SK-N-SH (cell line): ENCODE results near the gene RPS28. TPM values are rescaled to one million over a fixed set of nuclear protein-coding genes. Genes with fewer than 3 reads are reported as not detected.

ENCODE experiments used
- CTCF ChIA-PET: fragments of 300-600, 350-600 bp; formaldehyde crosslinking; extraction: SDS; loops from one replicate; lab custom pipeline; 2021; lab: Yijun Ruan, JAX
- POLR2A ChIA-PET: fragments of 350-600 bp; sonication (Branson Sonifier 250); formaldehyde crosslinking; extraction: SDS; loops from one replicate; lab custom pipeline; 2020; ENCODE audit warnings: antibody characterized with exemption, inconsistent platforms; lab: Yijun Ruan, JAX
- DNase-seq: peaks from one replicate; pipeline ENCODE4 v3.0.0; 2012
- H2AFZ ChIP-seq: fragments of 200-600 bp; sonication (generic); 2 replicates; pipeline ENCODE4 v1.8.1; 2016; ENCODE audit warnings: antibody characterized with exemption, mild to moderate bottlenecking, low read depth
- H3F3A ChIP-seq: fragments of 200-600 bp; sonication (generic); replicated peaks from 2 replicates; pipeline ENCODE3; 2016; ENCODE audit warnings: antibody characterized with exemption, mild to moderate bottlenecking; ENCODE audit not compliant: insufficient read depth
- H3K27ac ChIP-seq, 2 experiments: fragments of 200-500 bp in 1 of 2; fragments of 200-600 bp in 1 of 2; sonication (Bioruptor generic) in 1 of 2; sonication (generic), shearing (Covaris generic) in 1 of 2; 2 replicates each; pipeline versions ENCODE4 v1.5.1 to v1.6.1; 2014 to 2016; ENCODE audit warnings: low read depth in 2 of 2, inconsistent platforms in 1 of 2, low read length in 1 of 2, mild to moderate bottlenecking in 1 of 2, mixed read lengths in 1 of 2
- H3K27me3 ChIP-seq: fragments of 200-600 bp; sonication (generic), shearing (Covaris generic); 2 replicates; pipeline ENCODE4 v1.6.1; 2016; ENCODE audit warnings: mixed run types; ENCODE audit not compliant: insufficient read depth
- H3K36me3 ChIP-seq, 2 experiments: fragments of 200-500 bp in 1 of 2; fragments of 200-600 bp in 1 of 2; sonication (Bioruptor generic) in 1 of 2; sonication (generic) in 1 of 2; replicated peaks in 1 of 2; 2 replicates each; pipeline versions ENCODE3 to v1.5.1; 2014 to 2016; ENCODE audit warnings: low read length in 1 of 2, mild to moderate bottlenecking in 1 of 2; ENCODE audit not compliant: insufficient read depth in 2 of 2, control insufficient read depth in 1 of 2
- H3K4me1 ChIP-seq, 2 experiments: fragments of 200-500 bp in 1 of 2; fragments of 200-600 bp in 1 of 2; sonication (Bioruptor generic) in 1 of 2; sonication (generic), shearing (Covaris generic) in 1 of 2; 2 replicates each; pipeline versions ENCODE4 v1.5.1 to v1.6.1; 2014 to 2016; ENCODE audit warnings: low read depth in 1 of 2, low read length in 1 of 2, mixed run types in 1 of 2; ENCODE audit not compliant: insufficient read depth in 2 of 2, control insufficient read depth in 1 of 2
- H3K4me2 ChIP-seq: fragments of 200-600 bp; sonication (generic), shearing (Covaris generic); 2 replicates; pipeline ENCODE4 v1.6.1; 2017; ENCODE audit warnings: mixed run types
- H3K4me3 ChIP-seq, 2 experiments: fragments of 200-500 bp in 1 of 2; fragments of 200-600 bp in 1 of 2; sonication (Bioruptor generic) in 1 of 2; sonication (generic), shearing (Covaris generic) in 1 of 2; 2 replicates each; pipeline versions ENCODE4 v1.5.1 to v1.8.1; 2014 to 2016; ENCODE audit warnings: low read depth in 2 of 2, inconsistent platforms in 1 of 2, low read length in 1 of 2, mild to moderate bottlenecking in 1 of 2, mixed read lengths in 1 of 2, moderate library complexity in 1 of 2
- H3K79me2 ChIP-seq: fragments of 200-600 bp; sonication (generic); 2 replicates; pipeline ENCODE4 v1.8.1; 2017; ENCODE audit warnings: mild to moderate bottlenecking; ENCODE audit not compliant: insufficient read depth
- H3K9ac ChIP-seq: fragments of 200-600 bp; sonication (generic); 2 replicates; pipeline ENCODE4 v1.6.1; 2017; ENCODE audit warnings: mixed run types
- H3K9me2 ChIP-seq: fragments of 200-600 bp; sonication (generic); 2 replicates; pipeline ENCODE4 v1.6.1; 2017; ENCODE audit warnings: mixed run types
- H3K9me3 ChIP-seq: fragments of 200-600 bp; sonication (generic); 2 replicates; pipeline ENCODE4 v1.6.1; 2017; ENCODE audit warnings: mixed run types, mild to moderate bottlenecking, moderate library complexity
- H4K20me1 ChIP-seq: fragments of 200-600 bp; sonication (generic); 2 replicates; pipeline ENCODE4 v1.6.1; 2017; ENCODE audit warnings: mild to moderate bottlenecking, mixed run types; ENCODE audit not compliant: insufficient read depth
- CHD2 ChIP-seq: fragments of 150-350 bp; IDR thresholded peaks from 2 replicates; pipeline ENCODE4 v1.6.1; 2018; ENCODE audit warnings: low read length; ENCODE audit not compliant: partially characterized antibody
- ELF1 ChIP-seq: IDR thresholded peaks from 2 replicates; pipeline ENCODE4 v1.4.0; 2012
- EZH2phosphoT487 ChIP-seq: fragments of 200-600 bp; sonication (generic); IDR thresholded peaks from 2 replicates; pipeline ENCODE4 v1.6.1; 2017; ENCODE audit warnings: low read depth, mixed run types, mild to moderate bottlenecking, antibody characterized with exemption, moderate library complexity, borderline replicate concordance
- FOSL2 ChIP-seq: IDR thresholded peaks from 2 replicates; pipeline ENCODE4 v1.4.0; 2012; ENCODE audit warnings: low read depth, mild to moderate bottlenecking, moderate library complexity, borderline replicate concordance
- GABPA ChIP-seq: IDR thresholded peaks from 2 replicates; pipeline ENCODE4 v1.4.0; 2012; ENCODE audit warnings: low read depth, mild to moderate bottlenecking
- GATA2 ChIP-seq: sonication (generic); formaldehyde crosslinking; IDR thresholded peaks from 2 replicates; pipeline ENCODE4 v1.5.0; 2020; ENCODE audit warnings: mild to moderate bottlenecking, missing genetic modification reagents
- MAX ChIP-seq: IDR thresholded peaks from 2 replicates; pipeline ENCODE4 v1.4.0; 2012; ENCODE audit warnings: low read depth
- NFIC ChIP-seq: IDR thresholded peaks from 2 replicates; pipeline ENCODE4 v1.4.0; 2012; ENCODE audit warnings: borderline replicate concordance
- POLR2AphosphoS5 ChIP-seq: IDR thresholded peaks from 2 replicates; pipeline ENCODE4 v1.6.1; 2012; ENCODE audit warnings: low read depth, low read length
- RCOR1 ChIP-seq: fragments of 150-350 bp; IDR thresholded peaks from 2 replicates; pipeline ENCODE4 v1.6.1; 2017; ENCODE audit warnings: antibody characterized with exemption, low read length
- REST ChIP-seq: IDR thresholded peaks from 2 replicates; pipeline ENCODE4 v1.6.1; 2012; ENCODE audit warnings: mild to moderate bottlenecking, low read depth, low read length, moderate library complexity
- RXRA ChIP-seq: IDR thresholded peaks from 2 replicates; pipeline ENCODE4 v1.4.0; 2012; ENCODE audit warnings: low read depth, mild to moderate bottlenecking, borderline replicate concordance
- SIN3A ChIP-seq: IDR thresholded peaks from 2 replicates; pipeline ENCODE4 v1.6.1; 2012; ENCODE audit warnings: low read depth, mild to moderate bottlenecking, low read length, moderate library complexity, borderline replicate concordance
- SMC3 ChIP-seq: IDR thresholded peaks from 2 replicates; pipeline ENCODE4 v1.6.1; 2012; ENCODE audit warnings: low read depth, low read length, improper control_type of control experiment
- TCF12 ChIP-seq: IDR thresholded peaks from 2 replicates; pipeline ENCODE4 v1.4.0; 2012
- USF1 ChIP-seq: IDR thresholded peaks from 2 replicates; pipeline ENCODE4 v1.4.0; 2012; ENCODE audit warnings: low read depth, borderline replicate concordance
- WGBS: methylation state at CpG from one replicate; pipeline ENCODE4 v1.1.6; 2017; ENCODE audit warnings: low lambda C conversion rate; 5-methylcytosine and 5-hydroxymethylcytosine counted together
- polyA plus RNA-seq, 3 experiments: library from polyadenylated mRNA; depleted of rRNA; stranded (reverse); fragments of >200 nt; gene quantifications; 2 replicates each; pipeline ENCODE4 v1.2.3, GENCODE V29; 2012
- TF ChIP-seq, protein P1 (sequence below): fragments of 150-350 bp; IDR thresholded peaks from 2 replicates; pipeline ENCODE4 v1.6.1; 2016; ENCODE audit warnings: mild to moderate bottlenecking, low read depth, low read length

Gene RPS28
- polyA plus RNA-seq, 1 of the 3 experiments (the other 2 are of a cell fraction), result 601 TPM

- H3K9me3 ChIP-seq, result no peaks in the 10 kb centered on the region
- no peaks in the 10 kb centered on the region for H3K36me3 ChIP-seq
- no peak overlapping the region for H2AFZ ChIP-seq
- H3K9me2 ChIP-seq, result no peaks in the 10 kb centered on the region
- ChIA-PET POLR2A (no interaction called here), CTCF (interaction anchor here (3.9 kb wide), 1 partner anchor 24 kb away, joined by 16 read pairs; no protein-coding TSS in a partner anchor)
- H3K9ac ChIP-seq, result no peak overlapping the region
- DNase-seq, result no peak
- H3K27me3 ChIP-seq, result peaks cover 20% of the 10 kb centered on the region
- no peaks in the 10 kb centered on the region for H4K20me1 ChIP-seq
- no peaks in the 10 kb centered on the region for H3K79me2 ChIP-seq
- no peaks in the 10 kb centered on the region; a peak in 1 of 4 replicates for H3K4me1 ChIP-seq
- no peak overlapping the region for H3K27ac ChIP-seq
- H3K4me2 ChIP-seq, result no peak overlapping the region
- no peak for TF ChIP-seq EZH2phosphoT487
- TF ChIP-seq CHD2, result no peak
- no peak for TF ChIP-seq RCOR1
- no peak for TF ChIP-seq REST
- no peak for TF ChIP-seq USF1
- no peak overlapping the region for H3K4me3 ChIP-seq
- 70% methylated on average over 3 of the region's 3 CpGs for WGBS
- H3F3A ChIP-seq, result no peaks in the 10 kb centered on the region
Measured at GRCh38 chr19:8329996-8330395, 8.7 kb downstream of the RPS28 start.

GRCh38 chr19:8331263-8331845 is 10.1 kb downstream of the RPS28 start:
- no peaks in the 10 kb centered on the region for H3K36me3 ChIP-seq
- H3K9me2 ChIP-seq, result no peaks in the 10 kb centered on the region
- H3K79me2 ChIP-seq, result no peaks in the 10 kb centered on the region
- POLR2A ChIA-PET, result interaction anchor here (1.0 kb wide), 1 partner anchor 9 kb away, joined by 4 read pairs; the partner anchor contains the start of genes NDUFA7 and RPS28
- WGBS, result 76% methylated on average over 8 of the region's 8 CpGs
- no peak overlapping the region for H3K9ac ChIP-seq
- H4K20me1 ChIP-seq, result no peaks in the 10 kb centered on the region
- CTCF ChIA-PET, result interaction anchor here (1.3 to 1.5 kb wide), 2 partner anchors 23 to 262 kb away, joined by 3 to 4 read pairs; no protein-coding TSS in a partner anchor
- no peaks in the 10 kb centered on the region; a peak in 1 of 4 replicates for H3K4me1 ChIP-seq
- TF ChIP-seq ELF1 (no peak), POLR2AphosphoS5 (no peak), EZH2phosphoT487 (no peak), GATA2 (no peak), RCOR1 (no peak), GABPA (no peak), SMC3 (no peak), TCF12 (no peak), MAX (no peak), NFIC (no peak), SIN3A (no peak), RXRA (no peak), FOSL2 (no peak)
- TF ChIP-seq, protein P1, sequence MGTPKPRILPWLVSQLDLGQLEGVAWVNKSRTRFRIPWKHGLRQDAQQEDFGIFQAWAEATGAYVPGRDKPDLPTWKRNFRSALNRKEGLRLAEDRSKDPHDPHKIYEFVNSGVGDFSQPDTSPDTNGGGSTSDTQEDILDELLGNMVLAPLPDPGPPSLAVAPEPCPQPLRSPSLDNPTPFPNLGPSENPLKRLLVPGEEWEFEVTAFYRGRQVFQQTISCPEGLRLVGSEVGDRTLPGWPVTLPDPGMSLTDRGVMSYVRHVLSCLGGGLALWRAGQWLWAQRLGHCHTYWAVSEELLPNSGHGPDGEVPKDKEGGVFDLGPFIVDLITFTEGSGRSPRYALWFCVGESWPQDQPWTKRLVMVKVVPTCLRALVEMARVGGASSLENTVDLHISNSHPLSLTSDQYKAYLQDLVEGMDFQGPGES, result no peak
- H3K4me3 ChIP-seq, result no peak overlapping the region
- no peak for DNase-seq
- no peak overlapping the region for H3K27ac ChIP-seq
- H3F3A ChIP-seq, result no peaks in the 10 kb centered on the region
- no peak overlapping the region for H2AFZ ChIP-seq
- H3K9me3 ChIP-seq, result no peaks in the 10 kb centered on the region
- H3K4me2 ChIP-seq, result no peak overlapping the region
- H3K27me3 ChIP-seq, result peaks cover 27% of the 10 kb centered on the region
